ENCODE data around the gene PSD2.

The PSD2 gene

DNA sequence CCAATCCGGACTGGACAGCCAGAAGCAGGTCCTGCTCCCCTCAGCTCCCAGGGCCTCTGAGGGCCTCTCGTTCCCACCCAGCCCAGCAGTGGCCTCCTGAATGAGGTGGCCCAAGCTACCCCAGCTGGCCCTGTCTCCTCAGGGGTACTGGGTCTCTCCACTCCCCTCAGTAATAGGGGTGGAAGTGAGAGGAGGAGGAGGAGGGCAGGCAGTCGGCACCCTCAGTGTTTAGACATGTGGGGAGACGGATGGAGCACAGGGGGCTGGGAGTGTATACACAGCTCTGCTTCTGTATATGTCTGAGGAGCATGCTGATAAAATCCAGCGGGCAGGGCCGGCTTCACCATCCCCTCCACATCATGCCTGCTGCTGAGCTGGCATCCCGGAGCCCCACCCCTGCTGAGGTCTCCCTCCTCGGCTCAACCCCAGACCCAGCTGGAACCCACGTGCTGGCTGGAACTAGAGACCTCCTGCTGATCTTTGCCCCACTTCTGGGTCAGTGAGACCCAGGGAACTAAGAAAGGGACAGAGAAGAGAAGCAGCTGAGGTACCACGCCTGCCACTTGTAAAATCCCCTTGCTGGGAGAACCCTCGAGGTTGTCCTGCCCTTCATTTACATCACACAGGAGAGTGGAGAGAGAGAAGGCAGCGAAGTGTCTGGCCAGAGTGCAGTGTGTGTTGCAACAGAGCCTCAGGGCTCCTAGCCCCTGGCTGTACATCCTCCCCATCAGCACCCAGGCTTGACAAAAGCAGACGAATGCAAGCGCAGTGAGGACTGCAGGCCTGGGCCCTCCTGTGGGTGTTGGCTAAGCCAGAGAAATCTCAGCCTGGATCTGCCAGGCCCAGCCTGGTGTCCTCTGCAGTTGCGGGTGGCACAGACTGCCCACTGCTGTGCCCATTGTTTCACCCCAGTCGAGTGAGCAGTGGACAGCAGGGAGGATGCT is 77.5 kb downstream of the PSD2 start:
- DNase-seq (ENCODE audit: low read depth in 4 of 4, low spot score in 1 of 4), result no peak

DNA sequence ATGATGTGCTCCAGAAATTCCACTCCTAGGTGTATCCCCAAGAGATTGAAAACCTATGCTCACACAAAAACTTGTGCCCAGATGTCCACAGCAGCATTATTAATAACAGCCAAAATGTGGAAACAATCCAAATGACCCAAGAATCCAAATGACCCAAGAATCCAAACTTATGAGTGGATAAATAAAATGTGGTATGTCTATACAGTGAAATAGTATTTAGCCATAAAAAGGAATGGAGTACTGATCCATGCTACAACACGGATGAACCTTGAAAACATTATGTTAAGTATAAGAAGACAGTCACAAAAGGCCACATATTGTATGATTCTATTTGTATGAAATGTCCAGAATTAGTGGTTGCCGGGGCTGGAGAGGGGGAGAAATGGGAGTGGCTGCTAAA is 80.3 kb downstream of the PSD2 start:
- DNase-seq (ENCODE audit: low read depth in 4 of 4, low spot score in 1 of 4), result no peak

DNA sequence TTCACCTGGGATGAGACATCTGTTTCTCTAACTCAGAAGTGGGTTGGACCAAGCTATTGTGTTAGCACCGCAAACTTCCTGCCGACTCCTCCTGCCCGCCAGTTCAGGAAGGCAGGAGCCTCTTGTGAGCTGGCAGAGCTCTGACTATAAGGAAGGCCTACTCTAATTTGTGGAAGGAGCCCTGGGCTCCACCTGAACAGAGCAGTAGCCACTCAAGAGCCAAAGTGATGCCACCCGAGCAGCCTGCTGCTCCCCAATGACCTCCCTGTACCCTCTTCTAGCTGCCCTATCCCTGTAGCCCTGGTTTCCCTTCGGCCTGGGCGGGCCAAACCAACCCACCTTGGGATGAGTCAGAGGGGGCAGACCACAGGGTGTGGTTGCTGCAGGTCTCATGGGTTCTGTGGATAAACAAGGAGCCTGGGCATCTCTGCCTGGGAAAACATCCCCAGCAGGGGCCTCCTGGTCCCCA is 81.6 kb downstream of the PSD2 start:
- no peak for DNase-seq (ENCODE audit: low read depth in 4 of 4, low spot score in 1 of 4)

DNA sequence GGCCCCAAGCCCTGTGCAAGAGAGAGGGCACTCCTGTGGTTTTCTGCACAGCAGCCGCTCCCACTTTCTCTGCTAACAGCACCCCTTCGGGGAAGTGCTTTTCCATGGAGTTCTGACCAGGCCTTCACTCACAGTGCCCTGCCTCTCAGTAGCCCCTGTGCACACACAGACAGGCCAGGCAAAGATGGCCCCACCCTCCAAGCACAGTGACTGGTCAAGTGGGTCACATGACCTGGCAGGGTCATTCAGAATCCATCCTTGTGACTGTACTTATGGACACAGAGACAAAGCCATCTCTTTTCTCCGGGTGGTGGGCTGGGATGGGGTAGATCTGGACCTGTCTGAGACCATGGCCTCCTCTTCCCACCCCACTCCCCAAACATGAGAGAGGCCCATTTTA is 82.5 kb downstream of the PSD2 start:
- no peak for DNase-seq (ENCODE audit: low read depth in 4 of 4, low spot score in 1 of 4)

DNA sequence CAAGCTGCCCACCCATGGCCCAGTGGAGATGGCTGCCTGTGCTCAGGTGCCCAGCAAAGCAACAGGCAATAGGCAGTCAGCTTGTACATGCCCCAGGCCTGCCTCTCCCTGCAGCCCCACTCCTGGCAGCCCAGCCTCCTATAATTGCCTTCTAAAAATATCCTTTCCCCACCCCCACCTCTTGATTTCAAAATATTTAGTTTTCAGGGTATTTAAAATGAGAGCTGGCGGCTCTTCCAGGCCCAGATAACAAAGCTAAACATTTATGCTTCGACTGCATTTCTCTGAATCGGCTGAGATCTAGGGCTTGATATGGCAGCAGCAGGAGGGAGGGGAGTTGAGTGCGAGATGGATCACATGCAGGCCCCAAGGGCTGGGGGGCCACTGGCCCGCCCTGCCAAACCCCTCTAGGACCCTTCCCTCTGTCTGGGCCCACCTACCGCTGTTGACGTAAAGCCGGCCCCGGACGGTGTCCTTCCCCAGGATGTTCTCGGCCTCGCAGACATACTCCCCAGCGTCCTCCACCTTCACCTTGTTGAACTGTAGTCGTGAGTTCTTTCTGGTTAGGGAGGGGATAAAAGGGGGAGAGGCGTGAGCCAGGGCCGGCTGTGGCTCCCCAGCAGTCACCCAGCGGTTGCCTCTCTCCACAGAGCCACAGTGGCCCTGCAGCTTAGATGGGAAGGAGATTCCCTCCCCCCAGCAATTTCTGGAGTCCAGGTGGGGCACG is 85.0 kb downstream of the PSD2 start:
- DNase-seq (ENCODE audit: low read depth in 4 of 4, low spot score in 1 of 4), result no peak

DNA sequence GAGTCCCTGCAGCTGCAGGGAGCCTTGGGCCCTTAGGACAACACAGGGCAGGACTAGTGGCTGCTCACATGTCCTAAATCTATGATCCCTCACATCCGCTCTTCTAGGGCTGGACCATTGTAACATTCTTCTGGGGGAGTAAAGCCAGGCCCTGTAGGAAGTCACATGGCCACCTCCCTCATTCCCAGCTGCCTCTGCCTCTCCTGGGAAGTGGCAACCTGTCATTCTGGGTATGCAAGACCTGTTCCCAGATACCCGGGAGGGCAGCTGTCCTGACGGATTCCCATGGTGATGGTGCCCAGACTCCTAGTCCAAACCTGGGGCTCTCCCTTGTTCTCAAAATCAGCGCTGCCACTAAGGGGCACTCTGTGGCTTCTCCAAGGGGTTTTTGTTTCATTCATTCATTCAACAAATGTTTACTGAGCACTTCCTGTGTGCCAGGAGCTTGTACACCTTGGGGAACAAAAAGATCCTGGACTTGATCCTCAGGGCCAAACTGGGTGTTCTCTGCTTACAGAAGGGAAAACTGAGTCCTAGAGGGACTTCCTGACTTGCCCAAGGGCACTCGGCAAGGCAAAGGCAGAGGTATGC is 85.6 kb downstream of the PSD2 start:
- no peak for DNase-seq (ENCODE audit: low read depth in 4 of 4, low spot score in 1 of 4)

DNA sequence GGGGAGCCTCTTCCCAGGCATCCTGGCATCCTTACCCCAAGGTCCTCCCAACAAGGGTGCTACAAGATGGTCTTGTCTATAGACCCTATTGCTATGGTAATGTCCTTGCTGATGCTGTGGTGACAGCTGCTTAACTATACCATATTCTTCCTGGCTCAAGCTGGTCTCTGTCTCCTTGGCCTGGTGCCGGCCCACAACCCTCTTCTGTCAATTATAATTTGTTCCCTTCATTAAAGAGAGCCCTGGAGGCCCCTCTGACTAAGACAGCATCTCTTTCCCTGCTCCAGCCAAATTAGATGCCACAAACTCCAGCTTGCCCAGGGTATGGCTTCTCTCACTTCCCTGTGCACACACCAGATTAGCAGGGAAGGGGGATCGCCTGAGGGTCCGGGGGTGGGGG is 86.7 kb downstream of the PSD2 start:
- DNase-seq (ENCODE audit: low read depth in 4 of 4, low spot score in 1 of 4), result no peak

DNA sequence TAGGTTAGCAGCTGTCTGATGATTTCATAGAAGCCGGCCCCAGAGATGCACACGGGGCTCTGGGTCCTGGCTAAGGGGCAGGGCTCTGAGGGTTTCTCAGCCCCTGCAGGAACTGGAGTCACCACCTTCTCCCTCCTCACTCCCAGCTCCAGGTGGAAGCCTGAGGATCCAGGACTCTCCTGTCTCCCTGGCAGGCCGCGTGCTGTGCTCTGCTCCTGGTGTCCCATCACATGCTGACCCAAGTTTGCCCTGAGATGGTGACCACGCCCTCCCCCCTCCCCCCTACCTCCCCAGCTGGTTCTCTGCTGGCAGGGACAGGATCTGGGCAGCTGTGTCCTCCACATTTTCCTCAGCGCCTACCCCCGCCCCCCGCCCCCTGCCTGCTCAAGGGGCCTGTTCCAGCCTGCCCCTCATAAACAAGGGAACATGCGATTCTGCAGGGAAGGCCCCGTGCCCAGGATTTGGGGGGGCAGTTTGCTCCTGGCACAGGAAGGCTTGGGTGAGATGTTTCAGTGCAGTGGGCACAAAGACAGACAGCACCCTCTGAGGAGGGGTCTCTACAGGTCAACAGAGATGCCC is 87.4 kb downstream of the PSD2 start:
- no peak for DNase-seq (ENCODE audit: low read depth in 4 of 4, low spot score in 1 of 4)

DNA sequence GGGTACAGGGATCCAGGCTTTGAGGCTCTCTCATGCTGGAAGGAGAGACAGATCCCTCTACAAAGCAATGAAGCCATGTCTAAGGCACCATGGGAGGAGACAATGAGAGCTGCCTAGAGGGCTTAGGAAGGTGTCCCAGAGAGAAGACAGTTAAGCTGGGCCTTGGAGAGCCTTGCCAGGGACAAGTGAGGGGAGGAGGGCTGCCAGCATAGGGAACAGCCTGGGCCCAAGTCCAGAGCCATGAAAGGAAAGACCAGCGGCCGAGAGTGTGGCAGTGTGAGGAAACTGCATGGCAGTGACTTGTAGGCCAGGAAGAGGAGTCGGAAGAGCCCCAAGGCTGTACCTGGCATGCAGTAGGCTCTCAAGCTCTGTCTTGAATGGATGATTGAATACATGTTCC is 88.5 kb downstream of the PSD2 start:
- DNase-seq (ENCODE audit: low read depth in 4 of 4, low spot score in 1 of 4), result no peak

DNA sequence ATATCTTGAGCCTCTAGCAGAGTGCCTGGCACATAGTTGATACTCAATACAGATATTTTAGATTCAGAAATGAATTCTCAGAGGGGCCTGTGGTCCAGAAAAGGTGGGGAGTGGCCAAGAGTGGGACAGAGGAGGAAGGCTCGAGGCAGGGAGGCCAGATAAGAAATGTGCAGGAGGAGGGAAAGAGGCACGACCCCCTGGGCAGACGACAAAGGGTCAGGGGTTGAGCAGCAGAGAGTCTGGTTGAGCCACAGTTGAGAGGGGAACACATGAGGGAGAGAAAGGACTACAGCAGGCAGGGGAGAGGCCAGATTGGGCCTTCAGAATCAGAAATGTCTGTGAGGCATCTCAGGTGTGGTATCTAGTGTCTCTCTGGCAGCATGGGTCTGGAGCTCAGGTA is 89.1 kb downstream of the PSD2 start:
- no peak for DNase-seq (ENCODE audit: low read depth in 4 of 4, low spot score in 1 of 4)

DNA sequence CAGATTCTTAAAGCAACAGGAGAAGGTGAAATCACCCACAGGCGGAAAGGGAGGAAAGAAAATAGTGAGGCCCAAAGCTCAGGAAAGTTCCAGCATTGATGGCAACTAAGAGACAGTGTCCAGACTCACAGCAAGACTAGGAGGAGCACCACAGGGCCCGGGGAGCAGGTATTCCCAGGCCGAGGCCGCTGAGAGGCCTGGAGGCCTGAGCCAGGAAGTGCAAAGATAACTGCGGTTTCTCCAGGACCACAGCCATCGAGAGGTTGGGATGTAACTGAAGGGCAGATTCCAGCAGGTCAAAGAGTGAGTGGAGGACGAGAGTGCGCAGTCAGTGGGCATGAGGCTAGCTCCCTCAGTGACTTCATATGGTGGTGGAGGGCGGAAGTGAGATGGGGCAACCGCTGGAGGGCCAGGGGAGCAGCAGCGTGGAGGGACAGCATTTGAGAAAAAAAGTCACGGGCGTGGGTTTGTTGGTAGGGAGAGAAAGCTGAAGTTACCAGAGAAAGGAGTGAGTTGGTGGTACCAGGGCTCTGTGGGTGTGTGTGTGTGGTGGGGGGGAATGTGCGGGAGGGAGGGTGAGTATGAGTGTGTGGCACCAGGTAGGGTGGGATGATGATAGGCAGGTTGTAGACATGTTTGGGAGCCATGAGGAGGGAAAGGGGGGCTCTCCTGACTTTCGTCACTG is 89.7 kb downstream of the PSD2 start:
- DNase-seq (ENCODE audit: low read depth in 4 of 4, low spot score in 1 of 4), result no peak

DNA sequence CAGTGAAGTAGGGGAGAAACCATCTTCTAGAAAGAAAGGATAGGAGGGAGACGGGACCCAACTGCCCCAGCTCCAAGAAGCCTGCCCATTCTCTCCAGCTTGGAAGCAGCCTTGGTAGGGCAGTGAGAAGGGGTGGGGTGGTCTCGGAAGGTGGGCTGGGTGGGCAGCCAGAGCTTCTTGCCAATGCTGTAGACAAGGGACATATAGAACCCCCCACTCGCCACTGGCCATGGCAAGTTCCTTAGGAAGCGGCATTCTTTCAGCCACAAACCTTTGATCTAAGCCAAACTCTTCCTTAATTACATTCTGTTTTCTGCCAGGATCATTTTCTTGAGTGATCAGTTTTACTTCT is 90.2 kb downstream of the PSD2 start:
- DNase-seq (ENCODE audit: low read depth in 4 of 4, low spot score in 1 of 4), result no peak

DNA sequence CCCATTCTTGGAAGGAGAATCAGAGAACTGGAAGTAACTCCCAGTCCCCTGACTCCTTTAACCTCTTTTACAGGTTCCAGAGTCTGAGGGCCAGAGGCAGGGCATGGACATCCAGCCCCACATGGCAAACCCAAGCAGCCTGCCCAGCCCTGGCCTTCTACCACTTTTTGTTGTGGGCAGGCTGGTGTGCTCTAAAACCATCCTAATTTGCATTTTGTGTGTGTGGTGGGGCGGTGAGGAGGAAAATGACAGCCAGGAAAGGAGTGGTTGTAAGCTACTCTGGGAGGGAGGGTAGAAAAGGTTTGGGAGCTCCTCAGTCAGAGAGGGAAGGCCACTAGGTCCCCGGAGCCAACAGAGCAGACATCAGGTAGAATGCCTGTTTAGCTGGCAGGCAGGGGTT is 90.6 kb downstream of the PSD2 start:
- no peak for DNase-seq (ENCODE audit: low read depth in 4 of 4, low spot score in 1 of 4)

DNA sequence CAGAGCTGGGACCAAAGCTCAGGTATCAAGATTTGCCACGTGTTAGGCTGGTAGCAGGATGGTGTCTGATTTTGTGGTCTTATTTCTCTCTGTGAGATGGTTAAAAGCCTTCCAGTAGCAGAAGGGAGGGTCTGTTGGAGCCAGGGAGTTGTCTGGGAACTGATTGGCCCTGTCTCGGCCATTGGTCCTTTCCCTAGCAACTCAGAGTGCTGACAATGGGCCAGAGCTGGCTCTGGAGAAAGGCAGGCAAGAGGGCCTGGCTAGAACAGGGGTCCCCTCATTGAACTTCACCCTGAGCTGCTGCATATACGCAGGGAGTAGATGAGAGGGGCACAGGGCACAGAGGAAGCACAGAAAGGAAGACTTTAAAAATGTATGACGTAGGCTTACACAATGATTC is 92.8 kb downstream of the PSD2 start:
- no peak for DNase-seq (ENCODE audit: low read depth in 4 of 4, low spot score in 1 of 4)

DNA sequence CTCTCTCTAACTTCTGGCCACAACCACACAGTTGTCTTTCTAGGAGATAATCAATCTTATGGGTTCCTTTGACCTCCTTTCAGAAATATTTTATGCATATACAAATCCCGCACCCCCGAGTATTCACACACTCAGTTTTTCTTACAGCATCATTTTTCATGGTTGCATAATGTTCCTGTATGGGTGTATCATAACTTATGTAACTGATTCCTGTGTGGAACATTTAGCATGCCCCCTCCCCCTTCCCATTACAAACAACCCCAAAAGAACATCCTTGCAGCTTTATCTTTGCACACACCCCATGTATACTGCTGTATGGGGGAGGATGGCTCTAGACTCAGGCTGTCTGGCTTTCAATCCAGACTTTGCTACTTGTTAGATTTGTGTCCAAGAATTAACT is 93.8 kb downstream of the PSD2 start:
- no peak for DNase-seq (ENCODE audit: low read depth in 4 of 4, low spot score in 1 of 4)

DNA sequence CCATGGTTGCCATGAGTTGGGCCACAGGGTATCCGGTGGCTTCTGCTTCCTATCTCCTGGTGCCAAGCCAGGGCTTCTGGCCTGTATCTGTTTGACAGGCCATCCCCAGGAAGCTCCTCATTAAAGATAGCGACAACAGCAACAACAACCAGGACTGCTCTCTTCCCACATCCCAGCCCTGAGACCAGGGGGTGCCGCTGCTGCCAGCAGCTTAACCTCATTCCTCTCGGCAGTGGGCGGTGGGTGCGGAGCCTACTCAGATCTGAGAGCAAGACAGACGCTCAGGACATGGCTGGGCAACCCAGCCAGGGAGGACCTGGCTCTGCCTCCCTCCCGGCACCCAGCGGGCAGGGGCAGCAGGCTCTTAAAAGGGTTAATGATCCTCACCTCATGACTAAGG is 98.3 kb downstream of the PSD2 start:
- DNase-seq (ENCODE audit: low read depth in 4 of 4, low spot score in 1 of 4), result no peak

All from stimulated activated CD4-positive, alpha-beta T cell treated with anti-CD3 and anti-CD28 coated beads, Interleukin-1b, Interleukin-23, amount 100 ng/mL, for 24 hours (primary cell).